HCT116 (cell line): ENCODE data around the gene FADS1. TPM values are rescaled to one million over a fixed set of nuclear protein-coding genes. Genes with fewer than 3 reads are reported as not detected.

Experiments
- ATAC-seq: fragments of 200-7000 bp; cut with Tn5 transposase; 2 replicates; pipeline ENCODE4 v1.9.1; 2020; ENCODE audit warnings: mild to moderate bottlenecking, moderate library complexity
- BruUV-seq: library from RNA; stranded (reverse); fragments of 400-500 nt; replicated peaks from 2 replicates; lab custom pipeline; 2021; lab: Mats Ljungman, UMichigan
- CTCF ChIA-PET: fragments of 300-600 bp; sonication (Branson Sonifier 250); formaldehyde crosslinking; loops from one replicate; lab custom pipeline; 2021; ENCODE audit warnings: antibody characterized with exemption; lab: Charles Lee
- POLR2A ChIA-PET: fragments of 300-600, 350-600 bp; sonication (Branson Sonifier 250); formaldehyde crosslinking; loops from one replicate; lab custom pipeline; 2021; ENCODE audit warnings: antibody characterized with exemption; lab: Charles Lee
- RAD21 ChIA-PET, 2 experiments: fragments of 300-600 bp; sonication (Branson Sonifier 250); formaldehyde crosslinking; loops; one replicate each; lab custom pipeline; 2023; ENCODE audit warnings: low total read pairs in 2 of 2; ENCODE audit not compliant: uncharacterized antibody in 2 of 2, unreplicated experiment in 2 of 2, low non-redundant PET in 1 of 2; lab: Charles Lee
- DNase-seq: peaks from one replicate; pipeline ENCODE4 v3.0.0-alpha.2; 2010; ENCODE audit warnings: low read depth, low spot score
- H2AFZ ChIP-seq: fragments of 200-600 bp; shearing (Covaris generic), sonication (generic); 2 replicates; pipeline ENCODE4 v1.6.1; 2017; ENCODE audit warnings: low read depth, mixed run types, mixed read lengths, antibody characterized with exemption, low read length; ENCODE audit not compliant: poor library complexity, severe bottlenecking
- H3K27ac ChIP-seq: 2 replicates; pipeline ENCODE4 v1.5.1; 2012; ENCODE audit warnings: low read depth, low read length
- H3K27me3 ChIP-seq: fragments of 200-600 bp; sonication (generic); 2 replicates; pipeline ENCODE4 v1.6.1; 2016; ENCODE audit warnings: mixed run types, low read length, mixed read lengths; ENCODE audit not compliant: insufficient read depth
- H3K36me3 ChIP-seq, 2 experiments: fragments of 200-500 bp in 1 of 2; fragments of 200-600 bp in 1 of 2; sonication (Bioruptor generic) in 1 of 2; sonication (generic) in 1 of 2; 2 replicates each; pipeline versions ENCODE4 v1.5.1 to v1.6.1; 2014 to 2016; ENCODE audit warnings: low read length in 2 of 2, inconsistent platforms in 1 of 2, mixed read lengths in 1 of 2, mixed run types in 1 of 2; ENCODE audit not compliant: insufficient read depth in 2 of 2, control insufficient read depth in 1 of 2
- H3K4me1 ChIP-seq, 2 experiments: fragments of 200-600 bp in 1 of 2; sonication (generic) in 1 of 2; 2 replicates each; pipeline versions ENCODE4 v1.5.1 to v1.6.1; 2012 to 2017; ENCODE audit warnings: low read length in 2 of 2, inconsistent platforms in 1 of 2, mild to moderate bottlenecking in 1 of 2, mixed read lengths in 1 of 2, mixed run types in 1 of 2, moderate library complexity in 1 of 2; ENCODE audit not compliant: insufficient read depth in 2 of 2, control insufficient read depth in 1 of 2
- H3K4me2 ChIP-seq: fragments of 200-600 bp; sonication (generic); 2 replicates; pipeline ENCODE4 v1.6.1; 2017; ENCODE audit warnings: mixed run types, low read length, mixed read lengths
- H3K4me3 ChIP-seq, 2 experiments: fragments of 200-600 bp in 1 of 2; sonication (generic) in 1 of 2; replicated peaks in 1 of 2; 2 replicates each; pipeline ENCODE4 v1.5.1; 2011 to 2016; ENCODE audit warnings: low read length in 2 of 2, control low read depth in 1 of 2, low read depth in 1 of 2, mild to moderate bottlenecking in 1 of 2, mixed read lengths in 1 of 2, mixed run types in 1 of 2
- H3K79me2 ChIP-seq: fragments of 200-600 bp; sonication (generic); 2 replicates; pipeline ENCODE4 v1.6.1; 2017; ENCODE audit warnings: mild to moderate bottlenecking, mixed run types, low read length, moderate library complexity, mixed read lengths; ENCODE audit not compliant: insufficient read depth
- H3K9ac ChIP-seq: fragments of 200-600 bp; sonication (generic); 2 replicates; pipeline ENCODE4 v1.6.1; 2016; ENCODE audit warnings: low read length, mixed read lengths
- H3K9me2 ChIP-seq: fragments of 200-600 bp; sonication (generic), shearing (Covaris generic); 2 replicates; pipeline ENCODE4 v1.6.1; 2017; ENCODE audit warnings: mixed run types, mild to moderate bottlenecking, moderate library complexity; ENCODE audit not compliant: insufficient read depth
- H3K9me3 ChIP-seq, 2 experiments: fragments of 200-500 bp in 1 of 2; fragments of 200-600 bp in 1 of 2; sonication (Bioruptor generic) in 1 of 2; sonication (generic) in 1 of 2; 2 replicates each; pipeline ENCODE4 v1.6.1; 2014 to 2017; ENCODE audit warnings: low read length in 2 of 2, mixed read lengths in 2 of 2, inconsistent platforms in 1 of 2, low read depth in 1 of 2, mild to moderate bottlenecking in 1 of 2, mixed run types in 1 of 2, moderate library complexity in 1 of 2; ENCODE audit not compliant: control insufficient read depth in 1 of 2, insufficient read depth in 1 of 2
- H4K20me1 ChIP-seq: fragments of 200-600 bp; sonication (generic), shearing (Covaris generic); 2 replicates; pipeline ENCODE4 v1.6.1; 2017; ENCODE audit warnings: mixed run types, mild to moderate bottlenecking, moderate library complexity; ENCODE audit not compliant: insufficient read depth
- CBX3 ChIP-seq: IDR thresholded peaks from 2 replicates; pipeline ENCODE4 v1.6.1; 2012; ENCODE audit warnings: low read depth
- CEBPB ChIP-seq: IDR thresholded peaks from 2 replicates; pipeline ENCODE4 v1.6.1; 2012; ENCODE audit warnings: low read depth
- EGR1 ChIP-seq: IDR thresholded peaks from 2 replicates; pipeline ENCODE4 v1.6.1; 2012; ENCODE audit warnings: low read depth
- EZH2 ChIP-seq: fragments of 200-600 bp; sonication (generic); IDR thresholded peaks from 2 replicates; pipeline ENCODE4 v1.6.1; 2017; ENCODE audit warnings: antibody characterized with exemption, mixed run types
- EZH2phosphoT487 ChIP-seq: fragments of 200-600 bp; IDR thresholded peaks from 2 replicates; pipeline ENCODE4 v1.6.1; 2018; ENCODE audit warnings: antibody characterized with exemption, borderline replicate concordance
- FOSL1 ChIP-seq: IDR thresholded peaks from 2 replicates; pipeline ENCODE4 v1.6.1; 2012; ENCODE audit warnings: low read depth
- JUND ChIP-seq: IDR thresholded peaks from 2 replicates; pipeline ENCODE4 v1.6.1; 2012
- POLR2A ChIP-seq: IDR thresholded peaks from 2 replicates; pipeline ENCODE4 v1.7.0; 2011; ENCODE audit warnings: borderline replicate concordance; ENCODE audit not compliant: insufficient read depth, insufficient read length; ENCODE audit errors: extremely low read depth
- POLR2AphosphoS5 ChIP-seq: IDR thresholded peaks from 2 replicates; pipeline ENCODE4 v1.6.1; 2011; ENCODE audit warnings: mild to moderate bottlenecking, low read depth, low read length, moderate library complexity
- SIN3A ChIP-seq: IDR thresholded peaks from 2 replicates; pipeline ENCODE4 v1.6.1; 2012; ENCODE audit warnings: low read depth
- SP1 ChIP-seq: IDR thresholded peaks from 2 replicates; pipeline ENCODE4 v1.6.1; 2012; ENCODE audit warnings: low read depth
- SRF ChIP-seq: IDR thresholded peaks from 2 replicates; pipeline ENCODE4 v1.6.1; 2012; ENCODE audit warnings: low read depth
- TCF7L2 ChIP-seq: IDR thresholded peaks from 2 replicates; pipeline ENCODE4 v1.7.0; 2011; ENCODE audit warnings: borderline replicate concordance, inconsistent platforms; ENCODE audit not compliant: insufficient read depth, insufficient read length; ENCODE audit errors: extremely low read depth
- intact Hi-C: fragments of 100-400 bp; cut with micrococcal nuclease; formaldehyde crosslinking; loops from 2 replicates; pipeline ENCODE4 v1.10.0; 2022
- total RNA-seq: library from RNA; stranded (reverse); gene quantifications from one replicate; pipeline ENCODE4 v1.2.1, GENCODE V29; 2021; ENCODE audit not compliant: unreplicated experiment
- TF ChIP-seq, protein P1 (sequence below): IDR thresholded peaks from 2 replicates; pipeline ENCODE4 v1.6.1; 2012
- TF ChIP-seq, protein P2 (sequence below): IDR thresholded peaks from 2 replicates; pipeline ENCODE4 v1.6.1; 2011; ENCODE audit warnings: mild to moderate bottlenecking, low read length, moderate library complexity; ENCODE audit not compliant: insufficient replicate concordance; ENCODE audit errors: extremely low read depth
- TF ChIP-seq, protein P3 (sequence below): IDR thresholded peaks from 2 replicates; pipeline ENCODE4 v1.6.1; 2012
- TF ChIP-seq, protein P4 (sequence below): IDR thresholded peaks from 2 replicates; pipeline ENCODE4 v1.6.1; 2012; ENCODE audit warnings: low read depth

Gene FADS1
- total RNA-seq, 1 experiment from 2014 or later: 56.6 TPM

DNA sequence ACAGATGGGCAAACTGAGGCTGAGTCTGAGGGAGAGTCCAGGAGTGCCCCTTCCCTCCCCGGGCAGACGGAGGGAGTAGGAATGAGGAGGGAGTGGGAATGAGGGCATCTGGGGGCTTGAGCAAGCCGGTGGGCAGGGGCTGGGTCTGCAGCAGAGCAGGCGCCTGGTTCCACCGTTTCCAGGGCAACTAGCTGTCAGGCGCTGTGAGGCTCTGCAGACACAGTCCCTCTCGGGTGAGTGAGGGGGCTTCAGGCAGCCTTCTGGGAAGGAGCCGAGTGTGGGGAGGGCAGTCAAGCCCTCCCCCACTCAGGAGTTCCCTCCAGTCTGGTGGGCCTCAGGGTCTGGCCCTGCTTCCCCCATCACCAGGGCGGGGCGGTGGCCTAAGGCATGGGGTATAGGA lies 43.4 kb downstream of the FADS1 start:
- ChIA-PET RAD21 (interaction anchor here in 1 of 2 experiments (1.3 kb wide), 1 partner anchor 26 kb away, joined by 8 read pairs; no protein-coding TSS in a partner anchor), CTCF (interaction anchor here (1.1 kb wide), 1 partner anchor 26 kb away, joined by 8 read pairs; no protein-coding TSS in a partner anchor), POLR2A (interaction anchor here (1.0 kb wide), 1 partner anchor 18 kb away, joined by 3 read pairs; no protein-coding TSS in a partner anchor)
- H3K4me3 ChIP-seq: no peak overlapping the region
- no peaks in the 10 kb centered on the region for H3K9me2 ChIP-seq
- intact Hi-C loops: no loop called here
- no peaks in the 10 kb centered on the region for H4K20me1 ChIP-seq
- ATAC-seq: no peak
- no peak overlapping the region for H3K27ac ChIP-seq
- TF ChIP-seq POLR2A (no peak), EZH2 (no peak), POLR2AphosphoS5 (no peak), CBX3 (no peak), SIN3A (no peak), EZH2phosphoT487 (no peak), FOSL1 (no peak), SRF (no peak), SP1 (no peak), JUND (no peak), TCF7L2 (no peak), CEBPB (no peak), EGR1 (no peak)
- TF ChIP-seq, protein P1, sequence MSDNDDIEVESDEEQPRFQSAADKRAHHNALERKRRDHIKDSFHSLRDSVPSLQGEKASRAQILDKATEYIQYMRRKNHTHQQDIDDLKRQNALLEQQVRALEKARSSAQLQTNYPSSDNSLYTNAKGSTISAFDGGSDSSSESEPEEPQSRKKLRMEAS: no peak
- TF ChIP-seq, protein P2, sequence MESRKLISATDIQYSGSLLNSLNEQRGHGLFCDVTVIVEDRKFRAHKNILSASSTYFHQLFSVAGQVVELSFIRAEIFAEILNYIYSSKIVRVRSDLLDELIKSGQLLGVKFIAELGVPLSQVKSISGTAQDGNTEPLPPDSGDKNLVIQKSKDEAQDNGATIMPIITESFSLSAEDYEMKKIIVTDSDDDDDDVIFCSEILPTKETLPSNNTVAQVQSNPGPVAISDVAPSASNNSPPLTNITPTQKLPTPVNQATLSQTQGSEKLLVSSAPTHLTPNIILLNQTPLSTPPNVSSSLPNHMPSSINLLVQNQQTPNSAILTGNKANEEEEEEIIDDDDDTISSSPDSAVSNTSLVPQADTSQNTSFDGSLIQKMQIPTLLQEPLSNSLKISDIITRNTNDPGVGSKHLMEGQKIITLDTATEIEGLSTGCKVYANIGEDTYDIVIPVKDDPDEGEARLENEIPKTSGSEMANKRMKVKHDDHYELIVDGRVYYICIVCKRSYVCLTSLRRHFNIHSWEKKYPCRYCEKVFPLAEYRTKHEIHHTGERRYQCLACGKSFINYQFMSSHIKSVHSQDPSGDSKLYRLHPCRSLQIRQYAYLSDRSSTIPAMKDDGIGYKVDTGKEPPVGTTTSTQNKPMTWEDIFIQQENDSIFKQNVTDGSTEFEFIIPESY: no peak
- TF ChIP-seq, protein P3, sequence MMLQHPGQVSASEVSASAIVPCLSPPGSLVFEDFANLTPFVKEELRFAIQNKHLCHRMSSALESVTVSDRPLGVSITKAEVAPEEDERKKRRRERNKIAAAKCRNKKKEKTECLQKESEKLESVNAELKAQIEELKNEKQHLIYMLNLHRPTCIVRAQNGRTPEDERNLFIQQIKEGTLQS: no peak
- TF ChIP-seq, protein P4, sequence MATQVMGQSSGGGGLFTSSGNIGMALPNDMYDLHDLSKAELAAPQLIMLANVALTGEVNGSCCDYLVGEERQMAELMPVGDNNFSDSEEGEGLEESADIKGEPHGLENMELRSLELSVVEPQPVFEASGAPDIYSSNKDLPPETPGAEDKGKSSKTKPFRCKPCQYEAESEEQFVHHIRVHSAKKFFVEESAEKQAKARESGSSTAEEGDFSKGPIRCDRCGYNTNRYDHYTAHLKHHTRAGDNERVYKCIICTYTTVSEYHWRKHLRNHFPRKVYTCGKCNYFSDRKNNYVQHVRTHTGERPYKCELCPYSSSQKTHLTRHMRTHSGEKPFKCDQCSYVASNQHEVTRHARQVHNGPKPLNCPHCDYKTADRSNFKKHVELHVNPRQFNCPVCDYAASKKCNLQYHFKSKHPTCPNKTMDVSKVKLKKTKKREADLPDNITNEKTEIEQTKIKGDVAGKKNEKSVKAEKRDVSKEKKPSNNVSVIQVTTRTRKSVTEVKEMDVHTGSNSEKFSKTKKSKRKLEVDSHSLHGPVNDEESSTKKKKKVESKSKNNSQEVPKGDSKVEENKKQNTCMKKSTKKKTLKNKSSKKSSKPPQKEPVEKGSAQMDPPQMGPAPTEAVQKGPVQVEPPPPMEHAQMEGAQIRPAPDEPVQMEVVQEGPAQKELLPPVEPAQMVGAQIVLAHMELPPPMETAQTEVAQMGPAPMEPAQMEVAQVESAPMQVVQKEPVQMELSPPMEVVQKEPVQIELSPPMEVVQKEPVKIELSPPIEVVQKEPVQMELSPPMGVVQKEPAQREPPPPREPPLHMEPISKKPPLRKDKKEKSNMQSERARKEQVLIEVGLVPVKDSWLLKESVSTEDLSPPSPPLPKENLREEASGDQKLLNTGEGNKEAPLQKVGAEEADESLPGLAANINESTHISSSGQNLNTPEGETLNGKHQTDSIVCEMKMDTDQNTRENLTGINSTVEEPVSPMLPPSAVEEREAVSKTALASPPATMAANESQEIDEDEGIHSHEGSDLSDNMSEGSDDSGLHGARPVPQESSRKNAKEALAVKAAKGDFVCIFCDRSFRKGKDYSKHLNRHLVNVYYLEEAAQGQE: no peak
- H3K9me3 ChIP-seq: no peaks in the 10 kb centered on the region
- no peak overlapping the region for H3K9ac ChIP-seq
- H3K27me3 ChIP-seq: no peaks in the 10 kb centered on the region
- peaks cover 10 to 20% of the 10 kb centered on the region in 2 experiments for H3K4me1 ChIP-seq
- peaks cover 0 to 5% of the 10 kb centered on the region in 2 experiments; a peak in 1 of 4 replicates for H3K36me3 ChIP-seq
- no peaks in the 10 kb centered on the region for H3K79me2 ChIP-seq
- H2AFZ ChIP-seq: no peak overlapping the region
- H3K4me2 ChIP-seq: no peak overlapping the region
- no TSS peak for BruUV-seq
- no peak for DNase-seq
